ENCODE data around the gene AGAP1. TPM values are rescaled to one million over a fixed set of nuclear protein-coding genes. Genes with fewer than 3 reads are reported as not detected.

The AGAP1 gene
- total RNA-seq, 3 donors from 2014 or later (not counting 1 experiment from before 2014, with no cell fraction given), result 42.0 to 56.4 (median 45.7) TPM

DNA sequence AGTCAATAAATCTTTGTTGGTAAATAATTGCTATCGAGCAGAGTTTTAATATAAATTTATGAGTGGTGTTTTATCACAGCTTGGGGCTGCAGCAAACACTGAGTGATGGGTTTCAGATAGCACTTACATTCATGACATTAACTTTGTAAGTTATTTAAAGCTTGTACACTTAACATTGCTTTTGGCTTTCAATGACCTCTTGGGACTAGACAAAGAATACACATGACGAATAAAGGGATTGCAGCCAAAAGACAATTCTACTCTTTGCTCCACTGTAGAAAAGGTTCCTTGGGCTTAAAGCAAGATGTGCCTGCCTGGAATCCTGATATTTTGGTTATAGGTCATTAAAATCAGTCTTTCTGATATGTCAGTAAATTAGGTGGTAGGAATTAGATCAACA, 374.8 kb downstream of the AGAP1 start:
- DNase-seq (no peak), ATAC-seq (no peak)
- TF ChIP-seq, protein P1, sequence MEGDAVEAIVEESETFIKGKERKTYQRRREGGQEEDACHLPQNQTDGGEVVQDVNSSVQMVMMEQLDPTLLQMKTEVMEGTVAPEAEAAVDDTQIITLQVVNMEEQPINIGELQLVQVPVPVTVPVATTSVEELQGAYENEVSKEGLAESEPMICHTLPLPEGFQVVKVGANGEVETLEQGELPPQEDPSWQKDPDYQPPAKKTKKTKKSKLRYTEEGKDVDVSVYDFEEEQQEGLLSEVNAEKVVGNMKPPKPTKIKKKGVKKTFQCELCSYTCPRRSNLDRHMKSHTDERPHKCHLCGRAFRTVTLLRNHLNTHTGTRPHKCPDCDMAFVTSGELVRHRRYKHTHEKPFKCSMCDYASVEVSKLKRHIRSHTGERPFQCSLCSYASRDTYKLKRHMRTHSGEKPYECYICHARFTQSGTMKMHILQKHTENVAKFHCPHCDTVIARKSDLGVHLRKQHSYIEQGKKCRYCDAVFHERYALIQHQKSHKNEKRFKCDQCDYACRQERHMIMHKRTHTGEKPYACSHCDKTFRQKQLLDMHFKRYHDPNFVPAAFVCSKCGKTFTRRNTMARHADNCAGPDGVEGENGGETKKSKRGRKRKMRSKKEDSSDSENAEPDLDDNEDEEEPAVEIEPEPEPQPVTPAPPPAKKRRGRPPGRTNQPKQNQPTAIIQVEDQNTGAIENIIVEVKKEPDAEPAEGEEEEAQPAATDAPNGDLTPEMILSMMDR (IDR thresholded peaks at IDR 0.05), result no peak
- peaks cover 2% of the 10 kb centered on the region for H3K9me3 ChIP-seq (ENCODE audit: control insufficient read depth, insufficient read depth, low read length)
- 95% methylated on average over 2 of the region's 2 CpGs for WGBS (ENCODE audit: insufficient coverage)
- peaks cover 5% of the 10 kb centered on the region for H3K4me1 ChIP-seq (ENCODE audit: control insufficient read depth, insufficient read depth, low read length)
- no peak overlapping the region for H3K4me3 Mint-ChIP-seq
- peaks cover 6 to 30% of the 10 kb centered on the region in 2 donors for H3K4me1 Mint-ChIP-seq
- no peak overlapping the region for H3K27ac Mint-ChIP-seq
- no peaks in the 10 kb centered on the region for H3K27me3 ChIP-seq (ENCODE audit: control insufficient read depth, insufficient read depth, low read length)
- H3K4me3 ChIP-seq (ENCODE audit: low read length), result no peak overlapping the region
- no peak overlapping the region for H3K27ac ChIP-seq (ENCODE audit: low read length)
- no peaks in the 10 kb centered on the region for H3K9me3 Mint-ChIP-seq
- no peaks in the 10 kb centered on the region for H3K36me3 Mint-ChIP-seq
- H3K27me3 Mint-ChIP-seq (ENCODE audit: low read depth in 2 of 2), result no peaks in the 10 kb centered on the region
- no peaks in the 10 kb centered on the region for H3K36me3 ChIP-seq (ENCODE audit: control insufficient read depth, insufficient read depth, low read length)
- intact Hi-C loops (cut with micrococcal nuclease), result no loop called here

DNA sequence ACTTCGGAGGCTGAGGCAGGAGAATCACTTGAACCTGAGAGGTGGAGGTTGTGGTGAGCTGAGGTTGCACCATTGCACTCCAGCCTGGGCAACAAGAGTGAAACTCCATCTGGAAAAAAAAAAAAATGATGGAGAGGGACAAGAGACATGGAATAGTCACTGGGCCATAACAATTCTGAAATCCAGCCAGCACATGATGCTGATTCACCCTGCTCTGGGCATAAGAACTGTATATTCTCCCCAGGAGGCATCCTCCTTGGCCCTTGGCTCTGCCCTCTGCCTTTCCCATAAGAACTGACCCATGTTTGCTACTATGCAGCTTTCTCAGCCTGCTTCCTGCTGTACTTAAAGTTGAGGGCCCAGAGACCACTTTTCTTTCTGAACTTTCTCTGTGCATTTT, 376.7 kb downstream of the AGAP1 start:
- H3K4me1 Mint-ChIP-seq, result peaks cover 4 to 16% of the 10 kb centered on the region in 2 donors
- no peaks in the 10 kb centered on the region for H3K4me1 ChIP-seq (ENCODE audit: control insufficient read depth, insufficient read depth, low read length)
- peaks cover 2% of the 10 kb centered on the region for H3K9me3 ChIP-seq (ENCODE audit: control insufficient read depth, insufficient read depth, low read length)
- no peak overlapping the region for H3K27ac Mint-ChIP-seq
- ATAC-seq (no peak), DNase-seq (no peak)
- intact Hi-C loops (cut with micrococcal nuclease), result no loop called here
- no peaks in the 10 kb centered on the region for H3K36me3 Mint-ChIP-seq
- no peak overlapping the region for H3K4me3 Mint-ChIP-seq
- no peaks in the 10 kb centered on the region for H3K27me3 Mint-ChIP-seq (ENCODE audit: low read depth in 2 of 2)
- TF ChIP-seq, protein P1 (IDR thresholded peaks at IDR 0.05), result no peak
- 77% methylated on average over 1 of the region's 1 CpG for WGBS (ENCODE audit: insufficient coverage)
- H3K36me3 ChIP-seq (ENCODE audit: control insufficient read depth, insufficient read depth, low read length), result no peaks in the 10 kb centered on the region
- H3K27me3 ChIP-seq (ENCODE audit: control insufficient read depth, insufficient read depth, low read length), result no peaks in the 10 kb centered on the region
- H3K4me3 ChIP-seq (ENCODE audit: low read length), result no peak overlapping the region
- H3K27ac ChIP-seq (ENCODE audit: low read length), result no peak overlapping the region
- H3K9me3 Mint-ChIP-seq, result no peaks in the 10 kb centered on the region

DNA sequence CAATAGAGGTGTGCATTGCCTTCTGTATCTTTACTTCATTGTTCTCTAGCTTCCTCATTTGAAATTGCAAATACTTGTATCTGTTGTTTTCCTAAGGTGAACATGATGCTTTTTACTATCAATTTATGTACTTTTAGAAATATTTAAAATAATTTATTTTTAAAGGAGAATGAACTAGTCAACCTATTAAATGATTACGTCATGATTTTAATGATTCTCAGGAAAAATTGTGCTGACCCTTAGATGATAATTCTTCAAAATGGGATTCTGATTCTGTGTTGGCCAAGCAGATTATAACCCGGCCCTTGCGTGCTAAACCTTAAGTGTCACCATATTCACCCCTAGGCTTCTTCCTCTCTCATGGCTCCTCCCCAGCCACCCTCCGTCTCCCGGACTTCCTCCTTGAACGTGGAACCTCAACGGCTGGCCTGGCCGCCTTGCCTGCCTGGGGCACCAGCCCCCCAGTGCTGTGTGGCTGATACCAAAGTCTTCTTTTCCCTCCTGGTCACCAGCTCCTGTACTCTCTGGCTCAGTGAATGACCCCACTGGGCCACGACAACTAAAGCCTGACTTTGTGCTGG, 382.3 kb downstream of the AGAP1 start:
- H3K27me3 ChIP-seq (ENCODE audit: control insufficient read depth, insufficient read depth, low read length), result no peaks in the 10 kb centered on the region
- no peak overlapping the region for H3K27ac ChIP-seq (ENCODE audit: low read length)
- H3K36me3 ChIP-seq (ENCODE audit: control insufficient read depth, insufficient read depth, low read length), result no peaks in the 10 kb centered on the region
- intact Hi-C loops (cut with micrococcal nuclease), result no loop called here
- Mint-ChIP-seq H3K27ac (no peak overlapping the region), H3K27me3 (ENCODE audit: low read depth in 2 of 2) (no peaks in the 10 kb centered on the region), H3K4me3 (no peak overlapping the region), H3K36me3 (no peaks in the 10 kb centered on the region), H3K9me3 (no peaks in the 10 kb centered on the region), H3K4me1 (peaks cover 9% of the 10 kb centered on the region in 2 donors)
- TF ChIP-seq, protein P1 (IDR thresholded peaks at IDR 0.05), result no peak
- ATAC-seq, result no peak
- H3K4me3 ChIP-seq (ENCODE audit: low read length), result no peak overlapping the region
- WGBS (ENCODE audit: insufficient coverage), result 65% methylated on average over 9 of the region's 9 CpGs
- no peak for DNase-seq
- H3K9me3 ChIP-seq (ENCODE audit: control insufficient read depth, insufficient read depth, low read length), result peaks cover 1% of the 10 kb centered on the region
- no peaks in the 10 kb centered on the region for H3K4me1 ChIP-seq (ENCODE audit: control insufficient read depth, insufficient read depth, low read length)

DNA sequence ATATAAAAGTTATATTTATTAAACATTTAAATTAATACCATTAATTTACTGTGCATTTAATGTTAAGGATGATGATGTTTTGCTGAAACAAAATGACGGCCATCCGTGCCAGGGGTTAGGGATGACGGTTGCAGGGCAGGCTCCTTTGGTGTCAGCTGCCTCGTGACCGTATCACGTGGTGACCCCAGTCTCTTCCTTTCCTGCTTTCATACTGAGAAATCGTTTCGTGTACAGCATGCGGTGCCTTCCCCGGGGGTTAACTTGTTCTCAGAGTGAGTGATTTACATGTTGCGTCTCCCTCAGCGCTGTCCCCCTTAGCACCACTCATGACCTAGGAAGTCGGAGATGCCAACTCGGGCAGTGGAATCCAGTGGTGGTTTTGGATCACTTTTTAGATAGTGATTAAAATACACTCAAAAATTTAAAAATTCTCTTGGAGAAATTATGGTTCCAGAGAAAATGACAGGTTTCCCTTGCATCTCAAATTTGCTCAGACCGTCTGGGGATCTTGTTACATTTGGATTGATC, 383.5 kb downstream of the AGAP1 start:
- Histone ChIP-seq H3K27me3 (ENCODE audit: control insufficient read depth, insufficient read depth, low read length) (no peaks in the 10 kb centered on the region), H3K9me3 (ENCODE audit: control insufficient read depth, insufficient read depth, low read length) (no peaks in the 10 kb centered on the region), H3K27ac (ENCODE audit: low read length) (no peak overlapping the region), H3K4me3 (ENCODE audit: low read length) (no peak overlapping the region), H3K4me1 (ENCODE audit: control insufficient read depth, insufficient read depth, low read length) (no peaks in the 10 kb centered on the region), H3K36me3 (ENCODE audit: control insufficient read depth, insufficient read depth, low read length) (no peaks in the 10 kb centered on the region)
- no peaks in the 10 kb centered on the region for H3K27me3 Mint-ChIP-seq (ENCODE audit: low read depth in 2 of 2)
- no peak overlapping the region for H3K27ac Mint-ChIP-seq
- intact Hi-C loops (cut with micrococcal nuclease), result no loop called here
- TF ChIP-seq, protein P1 (IDR thresholded peaks at IDR 0.05), result no peak
- H3K9me3 Mint-ChIP-seq, result no peaks in the 10 kb centered on the region
- no peak overlapping the region for H3K4me3 Mint-ChIP-seq
- no peaks in the 10 kb centered on the region for H3K36me3 Mint-ChIP-seq
- no peak for DNase-seq
- ATAC-seq, result no peak
- WGBS (ENCODE audit: insufficient coverage), result 94% methylated on average over 13 of the region's 15 CpGs
- peaks cover 10 to 11% of the 10 kb centered on the region in 2 donors for H3K4me1 Mint-ChIP-seq

All from natural killer cell (primary cell).